NT2/D1 (cell line): Measurements from ENCODE around the gene MPST.

Experiments
- SUZ12 ChIP-seq: IDR thresholded peaks from 2 replicates; pipeline ENCODE4 v1.6.1; 2011; ENCODE audit not compliant: insufficient read length, insufficient read depth; ENCODE audit errors: extremely low read depth
- YY1 ChIP-seq: IDR thresholded peaks from 2 replicates; pipeline ENCODE4 v1.6.1; 2011; ENCODE audit not compliant: insufficient read length, insufficient read depth
- ZNF274 ChIP-seq: IDR thresholded peaks from 2 replicates; pipeline ENCODE4 v1.6.1; 2011; ENCODE audit warnings: mild to moderate bottlenecking, low read depth, low read length

GRCh38 chr22:36991206-36991605, 28.3 kb upstream of the MPST start:
- TF ChIP-seq SUZ12 (no peak), ZNF274 (no peak), YY1 (no peak)
